Effector memory CD4-positive, alpha-beta T cell (primary cell): Measurements from ENCODE around the gene CDH4.

Experiments
- DNase-seq, 3 donors: peaks; one replicate each; pipeline ENCODE4 v3.0.0-alpha.2; 2020
- H3K27ac ChIP-seq: 2 replicates; pipeline ENCODE4 v1.7.0; 2013; ENCODE audit warnings: mild to moderate bottlenecking, low read length, moderate library complexity; ENCODE audit not compliant: insufficient read depth, poor library complexity, severe bottlenecking
- H3K27me3 ChIP-seq: replicated peaks from 2 replicates; pipeline ENCODE4 v1.7.0; 2013; ENCODE audit warnings: mild to moderate bottlenecking, low read length; ENCODE audit not compliant: insufficient read depth, control insufficient read depth, poor library complexity, severe bottlenecking
- H3K36me3 ChIP-seq: 2 replicates; pipeline ENCODE4 v1.7.0; 2013; ENCODE audit warnings: mild to moderate bottlenecking, low read length, moderate library complexity; ENCODE audit not compliant: control insufficient read depth, insufficient read depth
- H3K4me1 ChIP-seq: 2 replicates; pipeline ENCODE4 v1.7.0; 2013; ENCODE audit warnings: low read length, mild to moderate bottlenecking; ENCODE audit not compliant: control insufficient read depth, insufficient read depth, poor library complexity, severe bottlenecking
- H3K4me3 ChIP-seq: 2 replicates; pipeline ENCODE4 v1.7.0; 2013; ENCODE audit warnings: low read length, low read depth, mild to moderate bottlenecking; ENCODE audit not compliant: insufficient read depth, poor library complexity, severe bottlenecking
- H3K9me3 ChIP-seq: 2 replicates; pipeline ENCODE4 v1.7.0; 2013; ENCODE audit warnings: mild to moderate bottlenecking, low read length, moderate library complexity; ENCODE audit not compliant: control insufficient read depth

CDH4 gene

GRCh38 chr20:61361501-61361900, 109.4 kb downstream of the CDH4 start:
- Histone ChIP-seq H3K4me3 (no peak overlapping the region), H3K27ac (no peak overlapping the region), H3K9me3 (no peaks in the 10 kb centered on the region), H3K27me3 (no peaks in the 10 kb centered on the region), H3K4me1 (no peaks in the 10 kb centered on the region), H3K36me3 (no peaks in the 10 kb centered on the region)
- DNase-seq: no peak

GRCh38 chr20:61364147-61364546, 112.1 kb downstream of the CDH4 start:
- Histone ChIP-seq H3K36me3 (no peaks in the 10 kb centered on the region), H3K9me3 (no peaks in the 10 kb centered on the region), H3K27ac (no peak overlapping the region), H3K4me3 (no peak overlapping the region), H3K27me3 (no peaks in the 10 kb centered on the region), H3K4me1 (no peaks in the 10 kb centered on the region)
- DNase-seq: no peak

GRCh38 chr20:61366914-61367313, 114.9 kb downstream of the CDH4 start:
- Histone ChIP-seq H3K4me1 (no peaks in the 10 kb centered on the region), H3K27me3 (no peaks in the 10 kb centered on the region), H3K27ac (no peak overlapping the region), H3K36me3 (no peaks in the 10 kb centered on the region), H3K4me3 (no peak overlapping the region), H3K9me3 (no peaks in the 10 kb centered on the region)
- DNase-seq: no peak

GRCh38 chr20:61369731-61370520, 117.9 kb downstream of the CDH4 start:
- no peak overlapping the region for H3K27ac ChIP-seq
- H3K36me3 ChIP-seq: no peaks in the 10 kb centered on the region
- no peaks in the 10 kb centered on the region for H3K4me1 ChIP-seq
- no peak for DNase-seq
- no peak overlapping the region for H3K4me3 ChIP-seq
- H3K27me3 ChIP-seq: no peaks in the 10 kb centered on the region
- no peaks in the 10 kb centered on the region for H3K9me3 ChIP-seq

GRCh38 chr20:61370841-61371303, 118.8 kb downstream of the CDH4 start:
- Histone ChIP-seq H3K36me3 (no peaks in the 10 kb centered on the region), H3K9me3 (no peaks in the 10 kb centered on the region), H3K27me3 (no peaks in the 10 kb centered on the region), H3K27ac (no peak overlapping the region), H3K4me1 (no peaks in the 10 kb centered on the region), H3K4me3 (no peak overlapping the region)
- DNase-seq: no peak

GRCh38 chr20:61371501-61372136, 119.6 kb downstream of the CDH4 start:
- H3K27ac ChIP-seq: no peak overlapping the region
- DNase-seq: no peak
- H3K36me3 ChIP-seq: no peaks in the 10 kb centered on the region
- no peaks in the 10 kb centered on the region for H3K9me3 ChIP-seq
- no peak overlapping the region for H3K4me3 ChIP-seq
- H3K27me3 ChIP-seq: no peaks in the 10 kb centered on the region
- H3K4me1 ChIP-seq: no peaks in the 10 kb centered on the region

- Histone ChIP-seq H3K9me3 (no peaks in the 10 kb centered on the region), H3K27ac (no peak overlapping the region), H3K36me3 (no peaks in the 10 kb centered on the region), H3K4me1 (no peaks in the 10 kb centered on the region), H3K4me3 (no peak overlapping the region), H3K27me3 (no peaks in the 10 kb centered on the region)
- DNase-seq: no peak
These were observed 120.3 kb downstream of the CDH4 start for GRCh38 chr20:61372137-61373054.

GRCh38 chr20:61373055-61373399, 121.0 kb downstream of the CDH4 start:
- Histone ChIP-seq H3K27ac (no peak overlapping the region), H3K27me3 (no peaks in the 10 kb centered on the region), H3K9me3 (no peaks in the 10 kb centered on the region), H3K4me3 (no peak overlapping the region), H3K36me3 (no peaks in the 10 kb centered on the region), H3K4me1 (no peaks in the 10 kb centered on the region)
- no peak for DNase-seq

- DNase-seq: no peak
- no peak overlapping the region for H3K4me3 ChIP-seq
- H3K27me3 ChIP-seq: no peaks in the 10 kb centered on the region
- no peaks in the 10 kb centered on the region for H3K36me3 ChIP-seq
- H3K27ac ChIP-seq: no peak overlapping the region
- H3K4me1 ChIP-seq: no peaks in the 10 kb centered on the region
- H3K9me3 ChIP-seq: no peaks in the 10 kb centered on the region
These were observed 122.0 kb downstream of the CDH4 start for GRCh38 chr20:61373956-61374545.
